ENCODE results near the gene MIA3. TPM values are rescaled to one million over a fixed set of nuclear protein-coding genes. Genes with fewer than 3 reads are reported as not detected.
"Not testable (repeated sequence)": the region's sequence is repeated elsewhere in the genome, so short reads cannot be mapped to it uniquely, and the experiment has no call there.

Gene MIA3
- polyA plus RNA-seq, 3 donors: 60.0 to 88.9 (median 78.6) TPM

DNA sequence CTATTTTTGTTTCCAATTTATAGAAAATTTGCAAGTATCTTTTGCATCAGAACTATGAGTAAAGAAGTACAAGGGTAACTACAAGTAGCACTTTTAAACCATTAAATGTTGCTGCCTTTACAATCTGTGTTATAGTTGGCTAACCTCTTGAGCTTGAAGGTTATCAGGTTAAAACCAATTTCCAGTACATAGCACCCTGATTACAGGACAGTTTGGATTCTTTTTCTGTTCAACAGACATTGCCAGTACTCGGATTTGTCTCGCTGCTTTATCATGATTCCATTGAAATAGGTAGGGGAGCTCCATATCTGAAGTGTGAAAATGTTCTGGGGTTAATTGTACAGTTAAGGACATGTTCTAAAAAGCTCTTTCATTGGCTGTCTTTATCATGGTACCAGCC is 40.0 kb downstream of the MIA3 start:
- DNase-seq: no peak

DNA sequence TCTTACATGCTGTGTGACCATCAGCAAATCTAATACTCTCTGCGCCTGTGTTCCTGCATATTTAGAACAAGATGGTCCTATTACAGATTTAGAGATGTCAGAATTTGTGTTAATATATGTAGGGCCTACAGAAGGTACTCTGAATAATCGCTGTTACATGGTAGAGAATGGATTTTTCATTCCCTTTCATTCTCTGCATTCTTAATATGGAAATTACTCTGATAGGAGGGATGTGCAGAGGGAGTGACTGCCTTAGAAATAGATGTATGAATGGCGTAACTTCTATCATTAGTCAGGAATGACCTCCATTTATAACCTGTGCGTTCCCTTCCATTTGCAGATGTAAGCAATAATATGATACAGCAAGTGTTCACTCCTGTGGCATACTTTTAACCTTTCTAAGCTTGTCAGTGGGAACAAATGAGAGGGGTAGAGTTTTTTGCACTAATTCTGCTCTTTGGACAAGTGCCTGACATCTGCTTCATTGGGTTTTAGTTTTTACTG is 45.6 kb downstream of the MIA3 start:
- no peak for DNase-seq

GRCh38 chr1:222665964-222666363 is 48.1 kb downstream of the MIA3 start:
- DNase-seq: no peak

- DNase-seq: not testable (repeated sequence)
Observed at GRCh38 chr1:222668184-222668583, 50.3 kb downstream of the MIA3 start.

- DNase-seq: not testable (repeated sequence)
Observed at GRCh38 chr1:222669107-222669506, 51.2 kb downstream of the MIA3 start.

- DNase-seq: no peak
Observed at GRCh38 chr1:222670110-222670509, 52.2 kb downstream of the MIA3 start.

DNA sequence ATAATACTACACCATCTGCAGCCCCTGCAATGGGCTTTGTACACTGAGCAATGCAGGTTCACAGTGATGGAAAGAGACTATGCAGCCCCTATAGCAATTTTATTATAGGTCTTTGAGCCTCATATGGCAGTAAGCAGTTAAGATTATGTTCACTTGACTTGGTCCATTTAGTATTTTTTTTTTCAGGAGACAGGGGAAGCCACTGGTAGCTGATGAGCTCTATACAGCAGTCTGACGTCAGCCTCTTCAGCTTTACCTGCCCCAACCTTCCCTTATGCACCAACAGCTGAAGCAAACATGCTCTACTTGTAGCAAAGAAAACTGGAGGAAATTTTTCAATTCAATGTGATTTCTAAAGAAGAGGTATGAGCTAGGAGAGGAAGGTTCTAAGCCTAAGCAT is 62.2 kb downstream of the MIA3 start:
- DNase-seq: no peak

DNA sequence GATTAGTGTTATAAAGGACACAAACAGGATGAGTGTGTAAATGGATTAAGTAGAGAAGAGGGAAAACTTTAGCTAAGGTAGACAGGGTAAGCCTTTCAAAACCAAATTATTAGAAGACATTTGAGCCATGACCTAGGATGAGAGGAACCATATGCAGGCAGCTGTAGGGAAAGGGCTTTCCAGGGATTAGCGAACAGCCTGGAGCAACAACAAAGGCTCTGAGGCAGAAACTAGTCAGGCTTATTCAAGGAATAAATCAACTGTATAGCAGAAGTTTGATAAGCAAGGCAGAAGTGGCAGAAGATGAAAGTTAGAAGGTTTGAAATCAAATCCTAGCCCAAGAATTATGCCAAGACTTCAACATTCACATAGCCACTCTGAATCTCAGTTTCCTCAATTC is 73.1 kb downstream of the MIA3 start:
- DNase-seq: no peak

- DNase-seq: no peak
Observed at GRCh38 chr1:222694927-222695326, 77.0 kb downstream of the MIA3 start.

- no peak for DNase-seq
Observed at GRCh38 chr1:222696741-222697140, 78.8 kb downstream of the MIA3 start.

DNA sequence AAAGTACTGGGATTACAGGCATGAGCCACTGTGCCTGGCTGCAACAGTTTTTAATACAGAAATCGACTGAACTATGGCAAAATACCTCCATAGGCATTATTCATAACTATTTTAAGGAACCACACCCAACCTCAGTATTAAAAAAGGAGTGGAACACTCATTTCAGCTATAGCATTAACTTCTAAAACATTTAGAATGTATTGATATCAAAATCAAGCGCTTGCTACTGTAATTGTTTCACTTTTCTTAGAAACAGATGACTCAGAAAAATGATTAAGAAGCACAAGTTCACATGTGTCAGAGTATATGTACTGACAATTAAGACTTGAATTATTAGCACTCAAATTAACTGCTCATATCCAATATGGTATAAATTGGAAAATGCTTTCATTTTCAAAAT is 79.3 kb downstream of the MIA3 start:
- no peak for DNase-seq

DNA sequence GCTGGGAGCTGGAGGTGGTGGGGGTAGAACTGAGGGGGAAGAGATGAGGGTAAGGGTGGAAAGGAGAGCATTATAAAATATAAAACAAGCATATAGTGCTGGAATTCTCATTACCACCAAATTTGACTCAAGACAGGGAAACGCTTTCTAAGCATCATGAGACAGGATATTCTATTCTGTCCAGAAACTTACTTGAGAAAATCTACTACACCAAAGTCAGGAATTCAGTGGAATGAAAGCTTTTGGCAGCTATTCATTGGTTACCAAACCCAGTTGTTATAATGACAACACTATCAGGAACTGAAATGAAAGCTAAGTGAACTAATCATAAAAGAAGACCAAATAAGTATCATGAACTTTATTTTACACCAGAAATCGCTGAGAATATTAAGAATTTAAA is 79.9 kb downstream of the MIA3 start:
- DNase-seq: no peak

DNA sequence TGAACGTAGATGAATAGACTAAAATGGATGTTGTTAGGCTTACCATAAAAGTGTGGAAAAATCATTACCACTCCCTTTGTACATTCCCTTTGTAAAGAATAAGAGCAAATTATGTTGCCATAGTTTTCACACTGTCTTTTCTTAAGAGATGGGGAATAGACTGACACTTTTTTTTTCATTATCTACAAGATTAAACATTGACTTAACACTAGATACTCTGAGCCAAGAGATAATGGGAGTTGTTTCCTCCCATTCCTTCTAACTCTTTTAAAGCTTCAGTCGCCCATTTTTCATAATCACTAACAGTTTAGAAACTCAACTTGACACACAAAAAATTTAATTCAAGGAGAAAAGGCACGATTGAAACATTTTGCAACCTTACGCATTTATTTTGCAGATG is 84.3 kb downstream of the MIA3 start:
- DNase-seq: no peak

- DNase-seq: no peak
Observed at GRCh38 chr1:222704260-222704659, 86.4 kb downstream of the MIA3 start.

DNA sequence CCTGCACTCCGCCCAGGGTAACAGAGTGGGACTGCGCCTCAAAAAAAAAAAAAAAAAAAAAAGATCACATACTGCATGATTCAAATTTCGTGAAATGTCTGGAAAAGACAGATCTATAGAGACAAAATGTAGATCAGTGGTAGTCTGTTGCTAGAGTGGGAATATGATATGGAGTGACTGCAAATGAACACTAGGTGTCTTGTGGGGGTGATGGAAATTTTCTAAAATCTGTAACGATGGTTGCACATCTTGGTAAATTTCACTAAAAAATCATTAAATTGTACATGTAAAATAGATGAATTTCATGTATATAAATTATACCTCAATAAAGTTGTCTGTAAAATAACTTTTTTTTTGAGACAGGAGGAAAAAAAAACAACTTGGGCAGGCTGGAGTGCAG is 88.9 kb downstream of the MIA3 start:
- DNase-seq: no peak

DNA sequence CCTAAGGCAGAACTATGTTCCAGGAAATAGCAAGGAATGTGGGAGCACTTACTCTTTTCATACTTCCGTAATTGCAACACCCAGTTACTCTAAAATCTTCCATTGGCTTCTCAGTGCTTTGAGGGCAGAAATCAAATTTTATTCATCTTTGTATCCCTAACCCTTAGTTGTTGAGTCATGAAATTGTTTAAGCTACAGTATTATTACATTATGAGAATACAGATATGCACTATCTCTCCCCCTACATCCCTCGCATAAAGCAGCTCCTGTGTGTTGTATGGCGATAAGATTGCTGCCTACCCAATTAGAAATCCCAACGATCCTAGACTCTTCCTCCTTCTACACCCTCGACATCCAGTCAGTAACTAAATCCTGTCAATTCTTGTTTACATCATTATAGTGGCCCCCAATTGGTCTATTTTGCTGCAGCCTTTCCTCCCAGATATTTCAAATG is 91.8 kb downstream of the MIA3 start:
- DNase-seq: no peak

DNA sequence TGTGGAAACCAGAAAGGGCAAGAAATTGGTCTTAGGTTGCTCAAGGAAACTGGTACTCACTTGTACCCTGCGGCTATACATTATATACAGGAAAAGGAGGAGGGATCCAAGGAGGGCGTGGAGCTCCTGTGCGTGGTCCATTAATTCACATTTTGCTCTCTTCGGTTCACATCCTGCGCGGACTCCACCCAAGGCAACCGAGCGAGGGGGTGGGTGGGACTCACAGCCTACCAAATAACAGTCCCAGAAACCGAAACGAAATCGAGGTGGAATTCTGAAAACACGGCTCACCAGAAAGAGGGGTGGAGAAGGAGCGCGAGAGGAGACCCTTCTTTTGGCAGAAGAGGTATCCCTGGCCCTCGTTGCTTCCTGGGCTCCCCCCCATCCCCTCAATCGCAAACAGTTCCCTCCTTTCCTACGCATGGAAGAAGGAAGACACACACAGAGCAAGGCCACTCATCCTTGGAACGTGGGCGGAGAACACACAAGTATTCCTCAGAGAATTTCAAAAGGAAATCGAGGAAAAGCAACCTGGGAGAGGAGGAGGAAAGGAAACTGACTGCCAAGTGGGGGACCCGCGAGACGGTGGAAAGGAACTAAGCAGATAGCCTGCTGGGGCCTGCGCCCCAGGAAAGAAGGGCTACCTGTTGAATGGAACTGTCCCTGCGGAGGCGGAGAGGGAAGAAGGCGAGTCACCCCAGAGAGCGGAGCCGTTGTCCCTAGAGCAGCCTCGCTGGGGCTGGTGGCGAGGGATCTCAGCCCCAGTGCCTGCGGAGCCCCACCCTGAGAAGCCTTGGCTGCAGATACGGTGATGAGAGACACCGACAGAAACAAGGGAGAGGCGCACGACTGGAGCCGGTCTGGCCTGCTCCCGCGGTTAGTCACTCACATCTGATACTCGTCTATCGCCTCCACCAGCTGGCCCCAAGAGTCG is 93.7 kb downstream of the MIA3 start:
- DNase-seq: peak; percentile 72

DNA sequence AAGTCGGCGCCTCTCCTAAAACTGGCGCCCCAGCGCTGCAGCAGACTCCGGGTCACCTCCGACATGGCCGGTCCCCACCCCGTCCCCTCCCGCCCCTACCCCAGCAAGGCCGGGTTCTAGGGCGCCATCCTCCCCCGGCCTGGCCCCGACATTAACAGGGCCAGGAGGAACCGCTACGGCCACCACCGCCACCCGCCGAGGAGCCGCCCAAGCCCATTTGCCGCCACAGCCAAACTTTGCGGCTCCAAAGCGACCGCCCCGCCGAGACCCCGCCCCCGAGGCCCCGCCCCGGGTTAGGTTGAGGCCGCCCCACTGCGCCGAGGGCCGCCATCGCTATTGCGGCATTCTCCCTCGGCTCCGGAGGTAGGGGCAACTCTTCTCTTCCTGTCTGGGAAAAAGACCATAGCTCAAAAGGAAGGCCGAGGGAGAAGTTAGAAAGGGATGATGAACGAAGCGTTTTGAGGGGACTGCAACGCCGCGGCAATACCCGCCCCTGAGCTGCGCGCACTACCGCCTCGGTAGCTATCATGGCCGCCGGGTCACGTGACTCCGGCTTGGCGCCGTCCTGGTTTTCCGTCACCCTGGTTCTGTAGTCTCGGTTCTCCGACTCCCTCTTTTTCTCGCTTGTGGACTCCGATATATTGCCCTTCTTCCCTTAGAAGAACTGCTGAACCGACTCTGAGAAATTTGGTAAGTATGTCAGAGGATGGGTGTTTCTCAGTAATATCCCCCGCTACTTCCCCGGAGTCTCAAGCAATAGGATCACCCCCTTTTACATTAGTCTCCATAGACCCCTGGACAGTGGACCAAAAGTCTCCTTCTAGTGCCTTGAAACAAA is 94.6 kb downstream of the MIA3 start, which contains the start of the genes AIDA and BROX:
TSS of gene AIDA (minus strand) at position 239 of the 838 bp plus-strand sequence. CDS start at position 65, 174 bp downstream.
TSS of gene BROX (plus strand) at position 312 of the 838 bp plus-strand sequence. CDS start 3,136 bp downstream, outside the sequence.
- DNase-seq: peak; percentile 92

DNA sequence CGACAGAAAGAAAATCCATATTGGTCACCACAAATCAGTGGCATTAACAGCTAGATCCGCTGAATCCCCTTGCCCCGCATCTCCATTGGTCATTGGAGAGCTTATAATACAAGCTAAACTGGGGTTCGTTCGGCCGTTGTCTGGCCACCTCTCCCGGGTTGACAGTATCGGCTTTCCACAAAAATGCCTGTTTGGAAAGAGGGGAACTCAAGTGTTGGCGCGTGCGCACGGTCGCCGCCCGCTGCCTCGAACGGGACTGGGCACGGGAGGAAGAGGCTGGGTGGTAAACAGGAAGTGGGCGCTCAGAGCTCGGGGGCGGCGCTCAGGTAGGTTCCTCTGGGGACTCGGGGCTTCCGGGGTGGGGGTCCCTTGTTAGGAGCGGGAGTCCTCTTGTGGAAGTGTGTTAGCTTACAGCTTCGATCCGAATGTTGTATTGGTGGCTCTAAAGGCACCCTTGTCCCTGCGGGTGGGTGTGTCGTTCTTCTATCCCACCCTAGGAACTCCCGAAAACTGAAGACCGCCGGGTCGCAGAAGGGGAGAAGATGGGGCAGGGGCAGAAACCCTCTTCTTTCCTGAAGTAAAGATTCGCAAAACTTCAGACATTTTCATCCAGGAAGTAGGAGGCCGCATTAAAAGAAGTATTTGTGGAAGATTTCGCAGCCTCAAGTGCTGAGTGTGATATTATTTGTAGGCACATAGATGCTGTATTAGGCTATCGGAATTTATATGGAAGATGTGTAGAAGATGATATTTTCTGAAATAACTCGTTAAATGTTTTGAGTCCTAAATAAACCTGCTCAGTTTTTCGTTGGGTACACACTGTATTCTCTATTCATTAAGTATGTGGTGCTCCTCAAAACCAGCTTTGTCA is 95.4 kb downstream of the MIA3 start:
- peak; percentile 96 for DNase-seq

DNA sequence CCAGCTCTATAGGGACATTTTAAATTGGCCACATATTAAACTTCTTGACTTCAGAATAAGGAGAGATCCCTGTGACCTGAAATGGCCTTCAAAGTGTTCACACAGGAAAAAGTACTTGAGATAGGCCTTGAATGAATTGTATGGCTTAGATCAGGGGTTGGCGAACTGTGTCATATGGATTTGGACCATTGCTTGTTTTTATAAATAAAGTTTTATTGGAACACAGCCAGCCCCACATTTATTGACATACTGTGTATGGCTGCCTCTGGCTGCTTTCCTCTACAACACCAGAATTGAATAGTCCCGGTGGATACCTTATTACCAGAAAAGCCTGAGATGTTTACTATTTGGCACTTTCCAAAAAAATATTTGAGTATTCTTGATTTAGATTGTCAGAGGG is 98.5 kb downstream of the MIA3 start:
- no peak for DNase-seq

Measured in renal pelvis (tissue), 4 donors.